Kidney epithelial cell (primary cell): ENCODE results near the gene CCDC87. TPM values are rescaled to one million over a fixed set of nuclear protein-coding genes. Genes with fewer than 3 reads are reported as not detected.

Source experiments
- DNase-seq: peaks from one replicate; pipeline ENCODE4 v3.0.0-alpha.2; 2010; ENCODE audit warnings: low read depth
- H3K27me3 ChIP-seq: 2 replicates; pipeline ENCODE4 v1.6.0; 2011; ENCODE audit warnings: low read length; ENCODE audit not compliant: control insufficient read depth, insufficient read depth
- H3K36me3 ChIP-seq: 2 replicates; pipeline ENCODE4 v1.5.1; 2011; ENCODE audit warnings: low read length; ENCODE audit not compliant: control insufficient read depth, insufficient read depth
- H3K4me3 ChIP-seq: 2 replicates; pipeline ENCODE4 v1.5.1; 2011; ENCODE audit warnings: low read depth, mild to moderate bottlenecking, control low read depth, low read length
- total RNA-seq: library from RNA; depleted of rRNA; stranded (reverse); fragments of >200 nt; gene quantifications from 2 replicates; pipeline ENCODE4 v1.2.3, GENCODE V29; 2015
- TF ChIP-seq, protein P1 (sequence below): IDR thresholded peaks from 2 replicates; pipeline ENCODE4 v1.5.1; 2011; ENCODE audit warnings: mild to moderate bottlenecking, moderate library complexity, low read length, control low read depth, inconsistent platforms; ENCODE audit not compliant: insufficient read depth, poor library complexity, severe bottlenecking

Gene CCDC87
- total RNA-seq, 1 donor from 2014 or later: 0.58 TPM

DNA sequence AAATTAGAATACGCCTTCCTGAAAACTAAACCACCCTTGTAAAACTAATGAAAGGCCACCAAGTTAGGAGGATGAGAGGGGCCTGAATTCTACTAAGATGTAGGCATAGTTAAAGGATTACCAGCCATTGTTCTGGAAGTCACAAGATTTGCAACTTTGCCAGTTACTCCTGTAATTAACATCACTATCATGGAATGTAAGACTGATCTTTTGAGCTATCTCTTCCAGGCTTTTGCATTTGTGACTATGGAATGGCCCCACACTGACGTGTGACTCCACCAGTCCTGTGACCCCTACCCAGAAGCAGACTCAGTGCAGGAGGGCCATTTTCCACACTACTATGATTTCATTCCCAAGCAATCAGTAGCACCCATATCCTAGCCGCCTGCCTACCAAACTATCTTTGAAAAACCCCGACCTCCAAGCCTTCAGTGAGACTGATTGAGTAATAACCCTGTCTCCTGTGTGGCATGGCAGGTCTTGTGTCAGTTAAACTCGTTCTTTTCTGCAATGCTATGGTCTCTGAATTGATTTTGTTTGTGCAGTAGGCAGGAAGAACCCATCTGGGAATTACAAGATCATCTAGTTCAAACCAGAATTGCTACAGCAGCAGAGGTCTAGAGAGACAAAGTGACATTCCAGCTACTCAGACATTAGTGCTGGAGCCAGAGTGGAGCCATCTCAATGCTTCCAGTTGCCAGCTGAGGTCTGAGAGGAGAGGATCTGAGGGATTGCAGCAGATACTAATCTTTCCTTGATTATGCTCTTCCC, 22.6 kb downstream of the CCDC87 start:
- peaks cover 10% of the 10 kb centered on the region for H3K27me3 ChIP-seq
- no peaks in the 10 kb centered on the region for H3K36me3 ChIP-seq
- no peak for DNase-seq
- no peak overlapping the region for H3K4me3 ChIP-seq
- TF ChIP-seq, protein P1, sequence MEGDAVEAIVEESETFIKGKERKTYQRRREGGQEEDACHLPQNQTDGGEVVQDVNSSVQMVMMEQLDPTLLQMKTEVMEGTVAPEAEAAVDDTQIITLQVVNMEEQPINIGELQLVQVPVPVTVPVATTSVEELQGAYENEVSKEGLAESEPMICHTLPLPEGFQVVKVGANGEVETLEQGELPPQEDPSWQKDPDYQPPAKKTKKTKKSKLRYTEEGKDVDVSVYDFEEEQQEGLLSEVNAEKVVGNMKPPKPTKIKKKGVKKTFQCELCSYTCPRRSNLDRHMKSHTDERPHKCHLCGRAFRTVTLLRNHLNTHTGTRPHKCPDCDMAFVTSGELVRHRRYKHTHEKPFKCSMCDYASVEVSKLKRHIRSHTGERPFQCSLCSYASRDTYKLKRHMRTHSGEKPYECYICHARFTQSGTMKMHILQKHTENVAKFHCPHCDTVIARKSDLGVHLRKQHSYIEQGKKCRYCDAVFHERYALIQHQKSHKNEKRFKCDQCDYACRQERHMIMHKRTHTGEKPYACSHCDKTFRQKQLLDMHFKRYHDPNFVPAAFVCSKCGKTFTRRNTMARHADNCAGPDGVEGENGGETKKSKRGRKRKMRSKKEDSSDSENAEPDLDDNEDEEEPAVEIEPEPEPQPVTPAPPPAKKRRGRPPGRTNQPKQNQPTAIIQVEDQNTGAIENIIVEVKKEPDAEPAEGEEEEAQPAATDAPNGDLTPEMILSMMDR: no peak

DNA sequence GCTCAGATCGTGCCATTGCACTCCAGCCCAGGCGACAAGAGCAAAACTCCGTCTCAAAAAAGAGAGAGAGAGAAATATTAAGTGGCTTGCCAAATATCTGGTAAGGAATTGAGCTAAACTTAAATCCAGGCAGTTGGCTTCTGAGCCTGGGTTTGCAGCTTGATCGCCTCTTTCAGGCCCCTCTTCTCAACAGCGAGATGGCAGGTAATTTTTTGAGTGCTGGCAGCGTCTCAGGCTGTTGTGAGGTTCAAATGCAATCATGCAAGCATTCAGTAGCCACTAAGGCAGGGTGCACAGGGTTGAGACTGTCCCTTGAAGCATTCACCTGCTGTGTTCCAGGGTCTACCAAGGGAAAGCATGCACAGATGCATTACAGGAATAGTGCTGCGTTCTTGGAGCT, 23.8 kb downstream of the CCDC87 start:
- Histone ChIP-seq H3K4me3 (no peak overlapping the region), H3K36me3 (no peaks in the 10 kb centered on the region), H3K27me3 (peaks cover 8% of the 10 kb centered on the region)
- no peak for DNase-seq
- TF ChIP-seq, protein P1: no peak

DNA sequence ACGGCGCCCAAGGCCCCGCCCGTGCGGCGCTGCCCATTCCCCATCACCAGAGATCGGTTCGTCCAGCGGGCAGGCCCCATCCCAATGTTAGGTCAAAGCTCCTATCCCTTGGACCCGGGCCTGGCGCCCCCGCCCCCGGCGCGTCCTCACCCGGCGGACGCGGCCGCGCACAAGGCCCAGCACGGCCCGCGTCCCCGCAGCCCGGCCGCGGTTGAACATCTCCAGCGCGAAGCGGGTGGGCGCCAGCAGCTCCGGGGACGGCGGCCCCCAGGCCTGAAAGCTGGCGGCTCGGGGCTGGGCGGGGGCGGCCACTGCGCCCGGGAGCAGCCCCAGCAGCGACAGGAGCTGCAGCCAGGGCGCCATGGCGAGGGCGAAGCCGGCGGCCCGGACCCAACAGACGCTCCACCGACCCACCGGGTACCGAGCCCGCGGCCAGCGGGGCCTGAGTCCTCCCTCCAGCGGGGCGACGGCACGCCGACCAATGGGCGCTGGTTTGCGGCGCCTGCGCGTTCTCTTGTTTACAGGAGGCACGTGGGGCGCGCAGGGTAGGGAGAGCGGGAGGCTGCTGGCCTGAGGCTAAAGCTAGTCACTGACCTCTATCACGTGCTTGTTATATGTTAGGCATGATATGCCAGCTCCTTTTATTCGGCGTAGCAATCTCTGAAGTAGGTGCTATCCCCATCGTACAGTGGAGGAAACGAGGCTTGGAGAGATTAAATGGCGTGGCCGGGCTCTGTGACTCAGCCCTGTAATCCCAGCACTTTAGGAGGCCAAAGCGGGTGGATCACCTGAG, 24.5 kb downstream of the CCDC87 start, which contains the start of gene CTSF:
CTSF (minus strand) TSS at position 483 of the 793 bp plus-strand sequence; CDS start at position 363, 120 bp downstream.
- Histone ChIP-seq H3K36me3 (no peaks in the 10 kb centered on the region), H3K4me3 (peak within 1 kb of the TSS; percentile 38), H3K27me3 (peaks cover 8% of the 10 kb centered on the region)
- DNase-seq: no peak
- TF ChIP-seq, protein P1: no peak

DNA sequence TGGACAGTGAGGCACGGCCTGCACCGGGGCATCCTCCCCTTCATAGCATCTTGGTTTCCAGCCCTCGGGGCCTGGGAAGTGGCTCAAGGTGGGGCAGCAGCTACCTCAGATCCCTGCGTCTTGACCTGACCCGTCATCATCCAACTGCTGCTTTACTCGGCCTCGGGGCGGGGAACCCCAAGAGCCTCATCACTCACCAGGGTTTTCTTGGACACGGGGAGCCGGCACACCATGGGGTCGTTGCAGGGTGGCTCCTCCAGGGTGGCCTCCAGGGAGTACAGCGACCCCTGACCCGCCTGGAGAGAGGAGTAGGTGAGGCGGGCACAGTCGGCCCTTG, 25.1 kb downstream of the CCDC87 start:
- DNase-seq: no peak
- Histone ChIP-seq H3K4me3 (peak overlapping the region; percentile 38), H3K36me3 (no peaks in the 10 kb centered on the region), H3K27me3 (peaks cover 8% of the 10 kb centered on the region)
- TF ChIP-seq, protein P1: no peak

DNA sequence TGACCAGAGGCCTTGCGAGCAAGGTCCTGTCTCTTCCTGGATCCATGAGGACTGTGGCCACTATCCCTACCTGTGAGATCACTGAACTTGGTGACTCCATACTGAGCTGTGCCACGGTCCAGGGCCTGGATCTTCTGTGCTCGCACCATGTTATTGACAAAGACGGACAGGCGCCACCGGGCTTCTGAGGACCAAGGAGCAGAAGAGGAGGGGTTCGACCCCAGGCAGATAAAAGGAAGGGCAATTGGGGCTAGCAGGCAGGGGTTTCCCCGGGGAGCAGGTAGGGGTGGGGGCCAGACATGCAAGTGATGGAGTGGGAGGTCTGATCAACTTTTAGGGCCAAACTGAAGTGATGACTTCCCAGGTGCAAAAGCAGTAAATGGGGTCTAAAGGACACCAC, 26.6 kb downstream of the CCDC87 start:
- no peak for DNase-seq
- peaks cover 8% of the 10 kb centered on the region for H3K27me3 ChIP-seq
- no peaks in the 10 kb centered on the region for H3K36me3 ChIP-seq
- TF ChIP-seq, protein P1: no peak
- no peak overlapping the region for H3K4me3 ChIP-seq
